ENCODE data around the gene SUMO1. TPM values are rescaled to one million over a fixed set of nuclear protein-coding genes. Genes with fewer than 3 reads are reported as not detected.
A peak's percentile ranks its signal among the peaks of the same experiment; 100 is the strongest.

Gene SUMO1
- total RNA-seq, 2 experiments from 2014 or later, result 114 to 119 TPM

DNA sequence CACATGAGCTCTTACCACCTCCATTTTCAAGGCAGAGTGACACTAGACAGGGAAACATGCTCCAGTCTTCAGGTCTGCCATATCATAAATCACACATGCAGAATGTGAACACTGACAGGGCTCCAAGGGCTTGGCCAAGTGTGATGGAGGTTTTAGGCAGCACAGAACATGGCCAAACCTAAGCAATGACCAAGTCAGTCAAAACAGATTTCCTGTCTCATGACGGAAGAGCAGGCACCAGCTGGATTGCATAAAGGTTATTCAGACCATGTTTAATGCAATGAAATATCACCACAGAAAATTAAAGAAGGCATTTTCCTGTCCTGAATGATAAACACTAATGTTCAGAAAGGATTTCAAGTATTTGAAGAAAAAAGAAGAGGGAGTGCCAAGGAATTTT is 72.5 kb downstream of the SUMO1 start:
- H3K27ac Mint-ChIP-seq, result no peak overlapping the region
- H3K27me3 Mint-ChIP-seq, result peaks cover 2% of the 10 kb centered on the region
- intact Hi-C loops (cut with micrococcal nuclease), result no loop called here
- H3K9me3 Mint-ChIP-seq, result no peaks in the 10 kb centered on the region
- no peak overlapping the region for H3K4me3 Mint-ChIP-seq
- H3K4me1 Mint-ChIP-seq (ENCODE audit: low read depth), result peaks cover 6% of the 10 kb centered on the region
- H3K36me3 Mint-ChIP-seq, result no peaks in the 10 kb centered on the region
- POLR2A ChIA-PET, result no interaction called here
- no peak for DNase-seq
- CTCF ChIA-PET, result interaction anchor here (0.7 kb wide), 1 partner anchor 515 kb away, joined by 3 read pairs; no protein-coding TSS in a partner anchor

DNA sequence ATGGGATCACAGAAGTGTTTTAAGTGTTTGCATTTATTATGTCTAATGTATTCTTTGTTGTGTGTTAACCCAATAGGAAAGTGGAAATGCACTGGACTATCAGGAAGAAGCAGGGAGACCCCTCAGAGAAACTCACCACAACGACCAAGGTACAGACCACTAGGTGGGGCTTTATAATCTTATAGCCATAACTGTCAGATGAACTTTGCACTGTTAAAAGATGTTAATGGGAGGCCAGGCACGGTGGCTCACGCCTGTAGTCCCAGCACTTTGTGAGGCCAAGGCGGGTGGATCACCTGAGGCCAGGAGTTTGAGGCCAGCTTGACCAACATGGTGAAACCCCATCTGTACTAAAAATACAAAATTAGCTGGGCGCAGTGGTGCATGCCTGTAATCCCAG is 73.2 kb downstream of the SUMO1 start:
- ChIA-PET POLR2A (no interaction called here), CTCF (interaction anchor here (1.2 kb wide), 1 partner anchor 982 kb away, joined by 3 read pairs; the partner anchor contains the start of gene CASP10)
- Mint-ChIP-seq H3K4me3 (no peak overlapping the region), H3K36me3 (no peaks in the 10 kb centered on the region), H3K9me3 (no peaks in the 10 kb centered on the region), H3K27me3 (no peaks in the 10 kb centered on the region), H3K27ac (no peak overlapping the region), H3K4me1 (ENCODE audit: low read depth) (peaks cover 10% of the 10 kb centered on the region)
- no peak for DNase-seq
- intact Hi-C loops (cut with micrococcal nuclease), result no loop called here

DNA sequence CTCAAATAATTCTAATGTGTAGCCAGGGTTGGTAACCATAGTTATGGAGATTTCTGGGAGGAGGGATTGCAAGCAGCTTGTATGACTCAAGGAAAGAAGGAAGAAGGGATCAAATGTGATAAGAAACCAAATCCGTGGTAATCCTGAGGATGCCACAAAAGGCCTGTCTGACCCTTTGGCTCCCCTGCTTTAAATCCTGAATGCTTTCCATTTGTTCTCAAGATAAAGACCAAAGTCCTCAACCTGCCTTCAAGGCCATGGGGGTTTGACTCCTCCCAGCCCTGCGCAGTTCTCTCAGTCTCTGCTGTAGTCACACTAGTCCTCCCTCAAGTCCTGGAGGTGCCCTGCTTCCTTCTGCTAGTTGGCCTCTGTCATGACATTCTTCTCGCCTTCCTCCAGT is 74.0 kb downstream of the SUMO1 start:
- peaks cover 10% of the 10 kb centered on the region for H3K4me1 Mint-ChIP-seq (ENCODE audit: low read depth)
- H3K27me3 Mint-ChIP-seq, result no peaks in the 10 kb centered on the region
- no peak overlapping the region for H3K4me3 Mint-ChIP-seq
- DNase-seq, result no peak
- ChIA-PET POLR2A (no interaction called here), CTCF (interaction anchor here (1.0 to 1.2 kb wide), 2 partner anchors 305 to 982 kb away, joined by 3 read pairs; partner anchors contain the start of gene CASP10)
- no peaks in the 10 kb centered on the region for H3K9me3 Mint-ChIP-seq
- H3K36me3 Mint-ChIP-seq, result no peaks in the 10 kb centered on the region
- intact Hi-C loops (cut with micrococcal nuclease), result no loop called here
- no peak overlapping the region for H3K27ac Mint-ChIP-seq

DNA sequence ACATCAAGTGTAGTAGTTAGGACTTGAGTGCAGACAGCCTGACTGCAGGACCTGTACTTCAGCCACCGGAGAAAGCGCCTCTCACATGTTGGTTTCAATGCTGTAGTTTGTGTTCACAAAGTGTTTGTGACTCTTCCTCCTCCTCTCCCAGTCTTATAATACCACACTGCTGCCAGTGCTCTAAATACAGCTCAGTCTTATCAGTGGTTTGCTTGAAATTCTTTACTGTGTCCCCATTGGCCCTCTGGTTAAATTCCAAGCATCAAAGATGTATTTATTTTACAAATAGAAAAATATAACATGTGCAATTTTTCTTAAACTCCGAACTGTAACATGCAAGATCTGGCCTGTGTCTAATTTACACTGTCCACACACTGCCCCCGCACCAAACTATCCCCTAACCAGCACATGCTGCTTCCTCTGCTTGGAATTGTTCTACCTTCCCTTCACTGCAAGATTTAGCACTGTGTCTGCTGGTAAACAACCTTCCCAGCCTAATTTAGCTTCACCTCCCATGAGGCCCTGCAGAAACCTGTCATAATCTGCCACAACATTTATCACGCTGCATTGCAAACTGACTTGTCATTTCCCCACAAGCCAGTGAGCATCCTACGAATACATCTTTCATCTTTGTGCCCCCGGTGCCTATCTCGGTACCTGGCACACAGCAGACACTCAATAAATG is 77.1 kb downstream of the SUMO1 start:
- CTCF ChIA-PET, result interaction anchor here (0.6 to 1.1 kb wide), 3 partner anchors 17 to 300 kb away, joined by 3 read pairs; no protein-coding TSS in a partner anchor
- POLR2A ChIA-PET, result no interaction called here
- Mint-ChIP-seq H3K4me1 (ENCODE audit: low read depth) (peaks cover 10% of the 10 kb centered on the region), H3K27ac (no peak overlapping the region), H3K36me3 (no peaks in the 10 kb centered on the region), H3K27me3 (peaks cover 2% of the 10 kb centered on the region), H3K9me3 (no peaks in the 10 kb centered on the region), H3K4me3 (no peak overlapping the region)
- peak; percentile 14 for DNase-seq
- intact Hi-C loops (cut with micrococcal nuclease), result no loop called here

DNA sequence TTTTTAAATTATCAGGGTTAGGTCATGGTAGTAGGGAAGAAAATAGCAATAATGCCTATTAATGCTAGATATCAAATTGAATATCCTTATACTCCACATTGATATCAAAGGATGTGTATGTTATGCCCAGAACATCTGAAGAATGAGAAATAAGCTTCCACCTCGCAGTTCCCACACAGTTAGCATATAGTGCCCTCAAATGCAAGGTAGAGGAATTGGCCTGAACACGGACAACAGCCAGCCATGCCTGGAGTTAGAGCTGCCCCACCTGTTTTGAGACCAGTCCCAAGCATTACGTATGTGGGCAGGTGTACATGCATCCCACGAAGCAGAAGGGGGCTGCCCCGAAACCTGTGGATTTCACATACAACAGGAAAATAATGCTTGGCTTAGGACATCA is 79.6 kb downstream of the SUMO1 start:
- ChIA-PET POLR2A (no interaction called here), CTCF (interaction anchor here (1.6 kb wide), 1 partner anchor 298 kb away, joined by 4 read pairs; no protein-coding TSS in a partner anchor)
- Mint-ChIP-seq H3K27me3 (peaks cover 5% of the 10 kb centered on the region), H3K4me3 (no peak overlapping the region), H3K36me3 (no peaks in the 10 kb centered on the region), H3K9me3 (no peaks in the 10 kb centered on the region), H3K4me1 (ENCODE audit: low read depth) (peaks cover 10% of the 10 kb centered on the region), H3K27ac (no peak overlapping the region)
- intact Hi-C loops (cut with micrococcal nuclease), result no loop called here
- no peak for DNase-seq

DNA sequence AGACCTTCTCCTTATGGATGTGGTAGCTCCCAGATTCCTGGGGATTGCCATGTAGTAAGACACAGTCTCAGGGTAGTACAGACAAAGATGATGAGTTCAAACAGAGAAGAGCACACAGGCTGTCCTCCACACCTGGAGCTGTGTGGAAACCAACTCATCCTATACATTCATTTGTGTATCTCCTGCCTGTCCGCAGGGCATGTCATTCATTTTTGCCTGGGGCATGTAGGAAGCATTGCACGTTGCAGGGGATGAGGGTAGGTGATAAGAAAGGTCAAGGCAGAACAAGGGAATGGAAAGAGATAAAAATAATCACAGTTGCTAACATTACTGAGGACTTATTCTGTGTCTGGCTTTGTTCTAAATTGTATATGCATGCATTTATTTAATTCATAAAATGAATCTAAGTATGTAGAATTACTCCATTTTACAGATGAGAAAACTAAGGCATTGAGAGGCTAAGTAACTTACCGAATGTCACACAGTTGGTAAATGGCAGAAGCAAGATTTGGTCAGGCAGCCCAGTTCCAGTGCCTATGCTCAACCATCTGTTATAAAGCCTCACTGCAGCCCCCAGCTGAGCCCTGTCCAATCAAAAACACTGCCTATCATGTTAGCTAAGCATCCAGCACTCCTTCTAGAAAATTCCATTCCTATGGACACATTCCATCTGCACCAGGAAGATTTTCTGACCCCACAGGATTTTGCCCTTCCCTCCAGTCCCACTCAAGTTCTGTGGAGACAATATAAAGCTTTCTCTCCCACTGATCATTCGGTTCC is 81.0 kb downstream of the SUMO1 start:
- H3K36me3 Mint-ChIP-seq, result no peaks in the 10 kb centered on the region
- CTCF ChIA-PET, result no interaction called here

More for the DNA sequence above, 81.0 kb downstream of the SUMO1 start:
- Mint-ChIP-seq H3K9me3 (no peaks in the 10 kb centered on the region), H3K27me3 (peaks cover 7% of the 10 kb centered on the region), H3K27ac (no peak overlapping the region), H3K4me3 (no peak overlapping the region), H3K4me1 (ENCODE audit: low read depth) (peaks cover 10% of the 10 kb centered on the region)
- POLR2A ChIA-PET, result interaction anchor here (1.1 kb wide), 1 partner anchor 126 kb away, joined by 3 read pairs; no protein-coding TSS in a partner anchor
- intact Hi-C loops (cut with micrococcal nuclease), result no loop called here
- DNase-seq, result no peak

Other genes starting within 250 kb of the SUMO1 start
- gene FZD7, start 204.7 kb downstream of the SUMO1 start, total RNA-seq, result under 1 TPM; 0.58 to 0.62 TPM
- gene KIAA2012, start 165.3 kb downstream of the SUMO1 start, total RNA-seq, result not detected
- gene NOP58, start 27.2 kb upstream of the SUMO1 start, total RNA-seq, result 100 to 1,000 TPM; 151 to 155 TPM
- 1 to 10 TPM; 8.2 to 8.7 TPM for gene BMPR2, start 137.7 kb upstream of the SUMO1 start, total RNA-seq

Data from activated CD4-positive, alpha-beta memory T cell treated with anti-CD3 and anti-CD28 coated beads for 36 hours (primary cell).